Panc1 (cell line): Measurements from ENCODE around the gene GPX3. TPM values are rescaled to one million over a fixed set of nuclear protein-coding genes. Genes with fewer than 3 reads are reported as not detected.

Source experiments
- ATAC-seq: fragments of 200-7000 bp; cut with Tn5 transposase; 2 replicates; pipeline ENCODE4 v1.9.1; 2020; ENCODE audit warnings: mild to moderate bottlenecking, moderate library complexity
- BruUV-seq: library from RNA; stranded (reverse); fragments of 400-500 nt; replicated peaks from 2 replicates; lab custom pipeline; 2021; lab: Mats Ljungman, UMichigan
- CTCF ChIA-PET: fragments of 300-600 bp; sonication (Branson Sonifier 250); formaldehyde crosslinking; loops from one replicate; lab custom pipeline; 2022; ENCODE audit warnings: antibody characterized with exemption; lab: Charles Lee
- POLR2A ChIA-PET: fragments of 300-600 bp; sonication (Branson Sonifier 250); formaldehyde crosslinking; loops from one replicate; lab custom pipeline; 2022; ENCODE audit warnings: antibody characterized with exemption; lab: Charles Lee
- DNase-seq: peaks from one replicate; pipeline ENCODE4 v3.0.0-alpha.2; 2010; ENCODE audit warnings: low read depth, low spot score
- H3K27ac ChIP-seq: 2 replicates; pipeline ENCODE4 v1.5.1; 2011; ENCODE audit warnings: mild to moderate bottlenecking, low read length, inconsistent platforms
- H3K27me3 ChIP-seq: fragments of 200-500 bp; sonication (Bioruptor generic); 2 replicates; pipeline ENCODE4 v1.6.0; 2014; ENCODE audit warnings: low read length, inconsistent platforms; ENCODE audit not compliant: control insufficient read depth, insufficient read depth
- H3K36me3 ChIP-seq: fragments of 200-500 bp; sonication (Bioruptor generic); 2 replicates; pipeline ENCODE4 v1.5.1; 2014; ENCODE audit warnings: inconsistent platforms, mild to moderate bottlenecking, low read length, moderate library complexity; ENCODE audit not compliant: control insufficient read depth, insufficient read depth
- H3K4me1 ChIP-seq: 2 replicates; pipeline ENCODE4 v1.5.1; 2011; ENCODE audit warnings: inconsistent platforms, mild to moderate bottlenecking, low read length, moderate library complexity; ENCODE audit not compliant: control insufficient read depth, insufficient read depth
- H3K4me3 ChIP-seq, 2 experiments: 2 replicates each; pipeline ENCODE4 v1.5.1; 2011 to 2012; ENCODE audit warnings: low read depth in 2 of 2, low read length in 2 of 2, mild to moderate bottlenecking in 2 of 2, inconsistent platforms in 1 of 2, moderate library complexity in 1 of 2
- H3K9me3 ChIP-seq: fragments of 200-500 bp; sonication (Bioruptor generic); 2 replicates; pipeline ENCODE4 v1.5.1; 2014; ENCODE audit warnings: low read depth, mild to moderate bottlenecking, inconsistent platforms, low read length, moderate library complexity; ENCODE audit not compliant: control insufficient read depth, insufficient read depth
- POLR2AphosphoS5 ChIP-seq: IDR thresholded peaks from 2 replicates; pipeline ENCODE4 v1.6.1; 2012; ENCODE audit warnings: mild to moderate bottlenecking, low read depth, low read length, moderate library complexity
- REST ChIP-seq, 2 experiments: IDR thresholded peaks; 2 replicates each; pipeline ENCODE4 v1.6.1; 2011 to 2012; ENCODE audit warnings: low read depth in 2 of 2, control low read depth in 1 of 2, low read length in 1 of 2, mild to moderate bottlenecking in 1 of 2, moderate library complexity in 1 of 2; ENCODE audit not compliant: insufficient read depth in 1 of 2
- SIN3A ChIP-seq: IDR thresholded peaks from 2 replicates; pipeline ENCODE4 v1.6.1; 2012; ENCODE audit warnings: low read depth, mild to moderate bottlenecking, low read length, moderate library complexity, borderline replicate concordance; ENCODE audit not compliant: insufficient read depth
- TCF7L2 ChIP-seq: IDR thresholded peaks from 2 replicates; pipeline ENCODE4 v1.6.1; 2011; ENCODE audit warnings: mild to moderate bottlenecking, low read depth, low read length, inconsistent platforms
- in situ Hi-C: cut with HindIII; loops from 2 replicates; pipeline ENCODE4 v1.10.0; 2016; ENCODE audit warnings: low sequenced_read_pairs, low pct_unique_long_range_greater_than_20kb
- intact Hi-C: fragments of 100-400 bp; cut with micrococcal nuclease; formaldehyde crosslinking; loops from one replicate; pipeline ENCODE4 v1.10.0; 2022; ENCODE audit not compliant: unreplicated experiment
- total RNA-seq: library from RNA; stranded (reverse); gene quantifications from one replicate; pipeline ENCODE4 v1.2.1, GENCODE V29; 2021; ENCODE audit not compliant: unreplicated experiment
- TF ChIP-seq, protein P1 (sequence below): fragments of 450-650 bp; IDR thresholded peaks from 2 replicates; pipeline ENCODE4 v1.5.1; 2017; ENCODE audit warnings: mild to moderate bottlenecking

Gene GPX3
- total RNA-seq, 1 experiment from 2014 or later: 8.5 TPM

- Histone ChIP-seq H3K4me1 (no peaks in the 10 kb centered on the region), H3K4me3 (no peak overlapping the region), H3K9me3 (no peaks in the 10 kb centered on the region), H3K36me3 (no peaks in the 10 kb centered on the region; the same call in 1 of the 2 replicates), H3K27ac (no peak overlapping the region), H3K27me3 (no peaks in the 10 kb centered on the region)
- CTCF ChIA-PET: interaction anchor here (1.1 to 1.3 kb wide), 2 partner anchors 12 to 87 kb away, joined by 3 to 4 read pairs; no protein-coding TSS in a partner anchor
- in situ Hi-C loops (no loop called here), intact Hi-C loops (no loop called here)
- no peak for ATAC-seq
- POLR2A ChIA-PET: no interaction called here
- DNase-seq: no peak
- no TSS peak for BruUV-seq
- TF ChIP-seq, protein P1, sequence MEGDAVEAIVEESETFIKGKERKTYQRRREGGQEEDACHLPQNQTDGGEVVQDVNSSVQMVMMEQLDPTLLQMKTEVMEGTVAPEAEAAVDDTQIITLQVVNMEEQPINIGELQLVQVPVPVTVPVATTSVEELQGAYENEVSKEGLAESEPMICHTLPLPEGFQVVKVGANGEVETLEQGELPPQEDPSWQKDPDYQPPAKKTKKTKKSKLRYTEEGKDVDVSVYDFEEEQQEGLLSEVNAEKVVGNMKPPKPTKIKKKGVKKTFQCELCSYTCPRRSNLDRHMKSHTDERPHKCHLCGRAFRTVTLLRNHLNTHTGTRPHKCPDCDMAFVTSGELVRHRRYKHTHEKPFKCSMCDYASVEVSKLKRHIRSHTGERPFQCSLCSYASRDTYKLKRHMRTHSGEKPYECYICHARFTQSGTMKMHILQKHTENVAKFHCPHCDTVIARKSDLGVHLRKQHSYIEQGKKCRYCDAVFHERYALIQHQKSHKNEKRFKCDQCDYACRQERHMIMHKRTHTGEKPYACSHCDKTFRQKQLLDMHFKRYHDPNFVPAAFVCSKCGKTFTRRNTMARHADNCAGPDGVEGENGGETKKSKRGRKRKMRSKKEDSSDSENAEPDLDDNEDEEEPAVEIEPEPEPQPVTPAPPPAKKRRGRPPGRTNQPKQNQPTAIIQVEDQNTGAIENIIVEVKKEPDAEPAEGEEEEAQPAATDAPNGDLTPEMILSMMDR: no peak
- TF ChIP-seq TCF7L2 (no peak), POLR2AphosphoS5 (no peak), SIN3A (no peak), REST (IDR thresholded peaks at IDR 0.05; ENCODE audit: insufficient read depth in 1 of 2, low read depth in 2 of 2, low read length in 1 of 2) (no peak)
These were observed 19.3 kb downstream of the GPX3 start for GRCh38 chr5:151039665-151040064.

DNA sequence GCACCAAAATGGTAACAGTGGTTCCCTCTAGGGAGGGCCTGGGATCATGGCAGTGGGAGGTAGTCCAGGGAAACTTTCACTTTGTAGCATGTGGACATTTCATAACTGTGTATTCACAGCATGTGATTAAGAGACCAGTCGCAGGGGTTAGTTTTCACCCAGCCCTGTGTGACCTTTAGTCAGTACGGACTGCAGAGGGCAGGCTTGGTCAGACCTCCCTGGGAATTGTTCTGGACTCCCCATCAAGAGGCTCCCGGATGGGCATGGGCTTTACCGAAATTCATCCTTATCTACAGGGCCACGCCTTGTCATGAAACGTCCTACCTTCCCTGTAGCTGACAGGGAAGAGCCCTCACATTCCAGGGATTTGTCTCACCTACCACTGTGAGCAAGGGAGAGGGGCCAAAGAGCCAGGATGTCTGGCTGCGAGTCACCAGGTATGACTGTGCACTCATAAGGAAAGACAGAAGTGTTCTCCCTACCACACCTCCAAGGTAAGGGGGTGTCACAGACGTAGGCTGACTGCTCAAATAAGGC lies 19.9 kb downstream of the GPX3 start:
- in situ Hi-C loops: no loop called here
- intact Hi-C loops: no loop called here
- ATAC-seq (peak; percentile 75; the same call in 1 of the 2 replicates), DNase-seq (no peak)
- Histone ChIP-seq H3K27ac (no peak overlapping the region), H3K9me3 (no peaks in the 10 kb centered on the region), H3K4me1 (no peaks in the 10 kb centered on the region), H3K4me3 (no peak overlapping the region), H3K27me3 (no peaks in the 10 kb centered on the region), H3K36me3 (no peaks in the 10 kb centered on the region; the same call in 1 of the 2 replicates)
- BruUV-seq: no TSS peak
- CTCF ChIA-PET: interaction anchor here (1.1 kb wide), 1 partner anchor 11 kb away, joined by 3 read pairs; no protein-coding TSS in a partner anchor
- TF ChIP-seq SIN3A: no peak
- TF ChIP-seq REST (IDR thresholded peaks at IDR 0.05; ENCODE audit: insufficient read depth in 1 of 2, low read depth in 2 of 2, low read length in 1 of 2): no peak
- TF ChIP-seq TCF7L2: no peak
- TF ChIP-seq POLR2AphosphoS5: no peak
- TF ChIP-seq, protein P1: no peak
- POLR2A ChIA-PET: no interaction called here
